Measurements from ENCODE around the gene ADI1. TPM values are rescaled to one million over a fixed set of nuclear protein-coding genes. Genes with fewer than 3 reads are reported as not detected.

Gene ADI1
- total and polyA plus RNA-seq, 10 of the 15 experiments (the other 5 are each of a cell fraction or from before 2014, with no cell fraction given) = 4.4 to 78.7 (median 17.2) TPM

- in situ Hi-C loops (cut with MboI) (no loop called here), intact Hi-C loops (cut with micrococcal nuclease; ENCODE audit: unreplicated experiment) (no loop called here)
- ATAC-seq (no peak), FAIRE-seq (no peak), DNase-seq (ENCODE audit: low read depth, low spot score) (no peak)
- no peak overlapping the region for H3K4me3 ChIP-seq
- no peak overlapping the region for H3K27ac ChIP-seq (ENCODE audit: control insufficient read depth, insufficient read depth)
- no peaks in the 10 kb centered on the region for H3K4me1 ChIP-seq (ENCODE audit: control insufficient read depth, insufficient read depth, low read length)
- no TSS peak for BruUV-seq (replicated peaks)
- CTCF ChIA-PET = no interaction called here
- H4K20me1 ChIP-seq (ENCODE audit: control insufficient read depth, insufficient read depth) = no peaks in the 10 kb centered on the region
- H3K27me3 ChIP-seq (replicated peaks in 1 of 2; ENCODE audit: control insufficient read depth in 2 of 2, insufficient read depth in 2 of 2, low read length in 1 of 2) = no peaks in the 10 kb centered on the region
- H2AFZ ChIP-seq (ENCODE audit: control insufficient read depth, low read depth, low read length) = no peak overlapping the region
- H3K4me2 ChIP-seq (ENCODE audit: control insufficient read depth, insufficient read depth) = no peak overlapping the region
- H3K9ac ChIP-seq (ENCODE audit: control insufficient read depth, insufficient read depth, low read length) = no peak overlapping the region
- RAD21 ChIA-PET (ENCODE audit: unreplicated experiment) = no interaction called here
- WGBS (ENCODE audit: insufficient coverage, insufficient replicate concordance, low lambda C conversion rate, missing lambda C conversion rate) = 74% methylated on average over 16 of the region's 16 CpGs
- H3K9me3 ChIP-seq (replicated peaks; ENCODE audit: control insufficient read depth, insufficient read depth, low read length) = no peaks in the 10 kb centered on the region
- TF ChIP-seq RCOR1 (conservative IDR thresholded peaks at IDR 0.05; ENCODE audit: low read depth, low read length) = no peak
- no peak for TF ChIP-seq ATF7 (IDR thresholded peaks at IDR 0.05; ENCODE audit: low read depth)
- TF ChIP-seq MXI1 (IDR thresholded peaks at IDR 0.05; ENCODE audit: low read depth, low read length) = no peak
- TF ChIP-seq MAX (IDR thresholded peaks at IDR 0.05; ENCODE audit: low read depth, low read length) = no peak
- TF ChIP-seq JUNB (IDR thresholded peaks at IDR 0.05) = no peak
- no peak for TF ChIP-seq CHD1 (IDR thresholded peaks at IDR 0.05; ENCODE audit: low read depth, low read length)
- TF ChIP-seq EZH2 (IDR thresholded peaks at IDR 0.05; ENCODE audit: borderline replicate concordance, control insufficient read depth, low read depth, low read length) = no peak
- TF ChIP-seq RBBP5 (conservative IDR thresholded peaks at IDR 0.05) = no peak
- no peak for TF ChIP-seq E4F1 (IDR thresholded peaks at IDR 0.05; ENCODE audit: borderline replicate concordance, partially characterized antibody)
- TF ChIP-seq CEBPZ (IDR thresholded peaks at IDR 0.05; ENCODE audit: low read depth, low read length) = no peak
- no peaks in the 10 kb centered on the region for H3K36me3 ChIP-seq (ENCODE audit: control insufficient read depth in 2 of 2, insufficient read depth in 2 of 2, low read length in 1 of 2)
- SMC1A ChIA-PET (ENCODE audit: uncharacterized antibody, unreplicated experiment) = no interaction called here
- POLR2A ChIA-PET = no interaction called here
- H3K79me2 ChIP-seq (ENCODE audit: control insufficient read depth, insufficient read depth, low read length) = no peaks in the 10 kb centered on the region
These were observed 29.6 kb downstream of the ADI1 start for GRCh38 chr2:3489764-3490115.
